ENCODE results near the gene TRIM31.

- TF ChIP-seq CTCF (IDR thresholded peaks at IDR 0.05) (no peak), EP300 (IDR thresholded peaks at IDR 0.05) (no peak), POLR2A (IDR thresholded peaks at IDR 0.05) (peak in 2 of 4 donors; percentile 14 to 67), POLR2AphosphoS5 (IDR thresholded peaks at IDR 0.05) (peak in 2 of 3 donors; percentile 84 to 87)
Measured at GRCh38 chr6:30101444-30102413, 11.2 kb downstream of the TRIM31 start.
